NCI-H1105 (cell line): ENCODE measurements around the gene COX7B.
"Not testable (repeated sequence)": the region's sequence is repeated elsewhere in the genome, so short reads cannot be mapped to it uniquely, and the experiment has no call there.

Experiments used
- DNase-seq: peaks from one replicate; lab custom pipeline; 2025; lab: John Stamatoyannopoulos, UW

COX7B gene

GRCh38 chrX:77899081-77899828 is at the start of gene COX7B:
TSS of gene COX7B (plus strand) at chrX:77899468. CDS start at chrX:77899554, 86 bp downstream.
- DNase-seq, result peak; percentile 92

- DNase-seq, result no peak
Measured at GRCh38 chrX:77875372-77875771, 23.9 kb upstream of the COX7B start.

GRCh38 chrX:77881418-77881817 is 17.9 kb upstream of the COX7B start:
- DNase-seq, result not testable (repeated sequence)

- no peak for DNase-seq
Measured at GRCh38 chrX:77892887-77893286, 6.4 kb upstream of the COX7B start.

- no peak for DNase-seq
Measured at GRCh38 chrX:77893713-77894112, 5.6 kb upstream of the COX7B start.

- DNase-seq, result peak; percentile 88
Measured at GRCh38 chrX:77894921-77895886, 4.1 kb upstream of the COX7B start, which contains the start of gene MAGT1. TSS of gene MAGT1 (minus strand) at chrX:77895435. CDS start at chrX:77895410, 25 bp downstream.

GRCh38 chrX:77900688-77901087 is 1.4 kb downstream of the COX7B start:
- no peak for DNase-seq

GRCh38 chrX:77901506-77901905 is 2.2 kb downstream of the COX7B start:
- no peak for DNase-seq

- peak; percentile 74 for DNase-seq
Measured at GRCh38 chrX:77910108-77910840, 11.0 kb downstream of the COX7B start, which contains the start of gene ATP7A. TSS of gene ATP7A (plus strand) at chrX:77910693. CDS start at chrX:77971642, 60,949 bp downstream.

GRCh38 chrX:77917294-77917933 is 18.1 kb downstream of the COX7B start:
- no peak for DNase-seq

- no peak for DNase-seq
Measured at GRCh38 chrX:77918568-77918967, 19.3 kb downstream of the COX7B start.

- not testable (repeated sequence) for DNase-seq
Measured at GRCh38 chrX:77919370-77919769, 20.1 kb downstream of the COX7B start.

GRCh38 chrX:77922787-77923186 is 23.5 kb downstream of the COX7B start:
- no peak for DNase-seq

- no peak for DNase-seq
Measured at GRCh38 chrX:77924320-77924859, 25.1 kb downstream of the COX7B start.

- no peak for DNase-seq
Measured at GRCh38 chrX:77925764-77926163, 26.5 kb downstream of the COX7B start.

GRCh38 chrX:77930581-77930980 is 31.3 kb downstream of the COX7B start:
- DNase-seq, result no peak

GRCh38 chrX:77935886-77936285 is 36.6 kb downstream of the COX7B start:
- no peak for DNase-seq

GRCh38 chrX:77936299-77936698 is 37.0 kb downstream of the COX7B start:
- no peak for DNase-seq

- DNase-seq, result no peak
Measured at GRCh38 chrX:77937291-77937690, 38.0 kb downstream of the COX7B start.

- no peak for DNase-seq
Measured at GRCh38 chrX:77938083-77938680, 38.9 kb downstream of the COX7B start.

GRCh38 chrX:77945031-77945430 is 45.8 kb downstream of the COX7B start:
- DNase-seq, result not testable (repeated sequence)
